Sigmoid colon (tissue), 4 donors: ENCODE measurements around the gene RASAL1.

Experiments
- CTCF ChIP-seq, 4 experiments: fragments of 450-650 bp in 3 of 4; fragments of 200-600 bp in 1 of 4; IDR thresholded peaks; one replicate each; pipeline ENCODE4 v1.5.1; 2016 to 2019; ENCODE audit warnings: antibody characterized with exemption in 4 of 4, mild to moderate bottlenecking in 3 of 4, moderate library complexity in 2 of 4
- EP300 ChIP-seq, 4 donors: sonication (generic); formaldehyde crosslinking; IDR thresholded peaks; one replicate each; pipeline ENCODE4 v1.6.1; 2017; ENCODE audit warnings: antibody characterized with exemption in 4 of 4
- POLR2A ChIP-seq, 2 donors: fragments of 450-650 bp; IDR thresholded peaks; one replicate each; pipeline ENCODE4 v1.6.1; 2016; ENCODE audit warnings: antibody characterized with exemption in 2 of 2, mild to moderate bottlenecking in 2 of 2, moderate library complexity in 2 of 2

GRCh38 chr12:113184900-113185179 lies 49.3 kb upstream of the RASAL1 start:
- TF ChIP-seq POLR2A (IDR thresholded peaks at IDR 0.05) (no peak), CTCF (IDR thresholded peaks at IDR 0.05) (no peak), EP300 (IDR thresholded peaks at IDR 0.05) (no peak)
